ENCODE data around the gene CAMTA1.

CAMTA1 gene

GRCh38 chr1:7651203-7651602 is 865.9 kb downstream of the CAMTA1 start:
- no peak for DNase-seq (ENCODE audit: low read depth, low spot score)

GRCh38 chr1:7652061-7652460 is 866.8 kb downstream of the CAMTA1 start:
- DNase-seq (ENCODE audit: low read depth, low spot score): no peak

- no peak for DNase-seq (ENCODE audit: low read depth, low spot score)
Measured at GRCh38 chr1:7652515-7653098, 867.4 kb downstream of the CAMTA1 start.

GRCh38 chr1:7654725-7655124 is 869.5 kb downstream of the CAMTA1 start:
- DNase-seq (ENCODE audit: low read depth, low spot score): no peak

GRCh38 chr1:7655354-7655753 is 870.1 kb downstream of the CAMTA1 start:
- no peak for DNase-seq (ENCODE audit: low read depth, low spot score)

- DNase-seq (ENCODE audit: low read depth, low spot score): no peak
Measured at GRCh38 chr1:7656557-7657215, 871.4 kb downstream of the CAMTA1 start.

GRCh38 chr1:7657287-7658016 is 872.2 kb downstream of the CAMTA1 start:
- DNase-seq (ENCODE audit: low read depth, low spot score): no peak

GRCh38 chr1:7658099-7658498 is 872.8 kb downstream of the CAMTA1 start:
- DNase-seq (ENCODE audit: low read depth, low spot score): no peak

GRCh38 chr1:7659514-7659913 is 874.3 kb downstream of the CAMTA1 start:
- DNase-seq (ENCODE audit: low read depth, low spot score): no peak

- DNase-seq (ENCODE audit: low read depth, low spot score): no peak
Measured at GRCh38 chr1:7663451-7664146, 878.3 kb downstream of the CAMTA1 start.

GRCh38 chr1:7664147-7664892 is 879.1 kb downstream of the CAMTA1 start:
- DNase-seq (ENCODE audit: low read depth, low spot score): no peak

- DNase-seq (ENCODE audit: low read depth, low spot score): no peak
Measured at GRCh38 chr1:7664893-7665250, 879.6 kb downstream of the CAMTA1 start.

GRCh38 chr1:7666249-7666648 is 881.0 kb downstream of the CAMTA1 start:
- no peak for DNase-seq (ENCODE audit: low read depth, low spot score)

- DNase-seq (ENCODE audit: low read depth, low spot score): no peak
Measured at GRCh38 chr1:7667159-7667558, 881.9 kb downstream of the CAMTA1 start.

- peak; percentile 60 for DNase-seq (ENCODE audit: low read depth, low spot score)
Measured at GRCh38 chr1:7667625-7668218, 882.5 kb downstream of the CAMTA1 start.

GRCh38 chr1:7669559-7670311 is 884.5 kb downstream of the CAMTA1 start:
- no peak for DNase-seq (ENCODE audit: low read depth, low spot score)

GRCh38 chr1:7670334-7671145 is 885.3 kb downstream of the CAMTA1 start:
- no peak for DNase-seq (ENCODE audit: low read depth, low spot score)

GRCh38 chr1:7671146-7671465 is 885.9 kb downstream of the CAMTA1 start:
- no peak for DNase-seq (ENCODE audit: low read depth, low spot score)

- no peak for DNase-seq (ENCODE audit: low read depth, low spot score)
Measured at GRCh38 chr1:7671676-7672075, 886.4 kb downstream of the CAMTA1 start.

- no peak for DNase-seq (ENCODE audit: low read depth, low spot score)
Measured at GRCh38 chr1:7672864-7673263, 887.6 kb downstream of the CAMTA1 start.

Data from smooth muscle cell of the brain vasculature (primary cell).